GM18867 (cell line): Measurements from ENCODE around the gene DNAJC25.
"Not testable (repeated sequence)": the region's sequence is repeated elsewhere in the genome, so short reads cannot be mapped to it uniquely, and the experiment has no call there.

Experiments
- ATAC-seq: cut with Tn5 transposase; IDR thresholded peaks from one replicate; pipeline ENCODE4 v1.9.1; 2021; ENCODE audit warnings: mild to moderate bottlenecking, moderate library complexity; ENCODE audit not compliant: unreplicated experiment

The DNAJC25 gene

GRCh38 chr9:111662576-111663300 lies 31.6 kb downstream of the DNAJC25 start:
- ATAC-seq = peak; percentile 4

DNA sequence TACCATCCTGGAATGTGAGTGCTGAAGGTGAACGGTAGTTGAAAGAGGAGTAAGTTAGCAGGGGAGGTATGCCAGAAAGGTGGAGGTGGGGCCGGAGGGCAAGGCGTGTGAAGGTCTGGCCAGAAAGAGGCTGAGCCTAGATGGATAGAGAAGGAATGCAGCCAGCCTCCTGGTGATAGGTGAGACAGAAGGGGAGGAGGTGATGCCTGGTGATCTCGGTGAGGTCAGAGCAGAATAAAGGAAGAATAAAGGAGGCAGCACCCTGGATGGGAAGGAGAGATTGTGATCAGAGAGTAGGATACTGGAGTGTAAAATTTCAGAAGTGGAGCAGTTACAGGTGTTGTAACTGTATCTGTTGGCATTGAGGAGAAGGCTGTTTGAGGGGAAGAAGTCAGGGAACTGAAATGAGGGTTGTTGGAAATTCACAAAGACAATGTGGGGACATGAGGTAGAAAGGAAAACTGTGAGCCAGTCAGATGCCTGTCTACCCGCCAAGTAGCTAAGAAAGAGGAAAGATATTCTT lies 32.2 kb downstream of the DNAJC25 start:
- no peak for ATAC-seq

DNA sequence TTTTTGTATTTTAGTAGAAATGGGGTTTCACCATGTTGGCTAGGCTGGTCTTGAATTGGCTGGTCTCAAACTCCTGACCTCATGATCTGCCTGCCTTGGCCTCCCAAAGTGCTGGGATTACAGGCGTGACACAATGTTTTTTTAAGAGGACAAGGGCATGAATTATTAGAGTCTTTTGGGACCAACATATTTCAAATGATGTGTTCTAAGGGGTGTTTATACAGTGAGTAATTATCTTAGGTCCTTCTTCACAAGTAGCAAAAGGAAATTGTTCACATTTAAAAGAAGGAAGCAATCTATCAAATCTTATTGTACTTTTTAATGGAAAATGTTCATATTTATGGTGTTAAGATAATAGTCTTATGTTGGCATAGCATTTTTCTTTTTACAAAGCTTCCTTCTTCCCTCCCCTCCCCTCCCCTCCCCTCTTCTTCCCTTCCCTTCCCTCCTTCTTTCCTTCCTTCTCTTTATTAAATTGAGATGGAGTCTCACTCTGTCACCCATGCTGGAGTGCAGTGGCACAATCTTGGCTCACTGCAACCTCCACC lies 37.0 kb downstream of the DNAJC25 start:
- ATAC-seq = no peak

DNA sequence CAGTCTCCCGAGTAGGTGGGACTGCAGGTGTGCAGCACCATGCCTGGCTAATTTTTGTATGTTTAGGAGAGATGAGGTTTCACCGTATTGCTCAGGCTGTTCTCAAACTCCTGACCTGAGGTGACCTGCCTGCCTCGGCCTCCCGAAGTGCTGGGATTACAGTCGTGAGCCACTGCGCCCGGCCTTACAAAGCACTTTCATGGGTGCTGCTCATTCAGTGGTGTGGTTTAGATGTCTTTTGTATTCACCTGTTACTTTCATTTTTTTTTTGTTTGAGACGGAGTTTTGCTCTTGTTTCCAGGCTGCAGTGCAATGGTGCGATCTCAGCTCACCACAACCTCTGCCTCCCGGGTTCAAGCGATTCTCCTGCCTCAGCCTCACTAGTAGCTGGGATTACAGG lies 37.5 kb downstream of the DNAJC25 start:
- ATAC-seq = not testable (repeated sequence)

DNA sequence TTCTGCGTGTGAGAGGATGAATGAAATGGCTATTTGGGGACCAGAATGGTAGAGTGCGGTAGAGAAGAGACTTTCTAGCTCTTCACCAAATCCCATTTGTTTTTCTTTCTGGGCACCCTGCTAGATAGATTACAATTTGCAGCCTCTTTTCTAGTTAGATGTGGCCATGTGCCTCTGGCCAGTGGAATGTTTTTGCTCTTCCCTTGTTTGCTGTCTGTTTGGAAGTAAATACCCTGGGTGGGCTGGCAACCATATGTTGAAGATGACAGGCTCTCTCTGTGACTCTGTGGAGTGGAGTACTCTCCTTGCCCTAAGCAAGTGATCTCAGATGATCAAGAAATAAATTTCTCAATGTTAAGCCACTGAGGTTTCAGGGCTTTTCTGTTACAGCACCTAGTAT lies 43.2 kb downstream of the DNAJC25 start:
- no peak for ATAC-seq

GRCh38 chr9:111676116-111676515 lies 45.0 kb downstream of the DNAJC25 start:
- ATAC-seq = no peak

GRCh38 chr9:111678293-111678692 lies 47.2 kb downstream of the DNAJC25 start:
- no peak for ATAC-seq

GRCh38 chr9:111679199-111679598 lies 48.1 kb downstream of the DNAJC25 start:
- ATAC-seq = no peak

GRCh38 chr9:111683392-111683791 lies 52.3 kb downstream of the DNAJC25 start:
- no peak for ATAC-seq

GRCh38 chr9:111691672-111692329 lies 60.7 kb downstream of the DNAJC25 start:
- no peak for ATAC-seq

DNA sequence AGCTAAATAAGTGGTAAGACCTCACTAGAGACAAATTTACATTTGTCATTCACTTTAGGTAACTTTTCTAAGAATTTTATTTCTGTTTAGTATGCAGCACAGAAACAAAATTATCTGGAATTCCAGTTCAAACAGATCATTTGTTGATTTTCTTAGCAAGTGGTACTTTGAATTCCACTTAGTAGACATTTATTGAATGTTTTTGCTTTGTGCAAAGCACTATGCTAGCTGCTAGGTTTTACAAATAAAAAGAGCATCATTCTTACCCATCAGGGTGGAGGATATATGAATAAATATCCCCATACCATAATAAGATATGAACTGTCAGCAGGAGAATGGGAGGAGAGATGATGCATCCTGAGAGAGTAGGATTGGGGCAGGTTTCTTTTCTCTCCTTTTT lies 65.7 kb downstream of the DNAJC25 start:
- no peak for ATAC-seq

- no peak for ATAC-seq
Observed at GRCh38 chr9:111700776-111701175, 69.6 kb downstream of the DNAJC25 start.
